OCI-LY1 (cell line): ENCODE data around the gene IFNA16.
"Not testable (repeated sequence)": the region's sequence is repeated elsewhere in the genome, so short reads cannot be mapped to it uniquely, and the experiment has no call there.

ENCODE experiments used
- H2AFZ ChIP-seq: fragments of 200-600 bp; sonication (generic), shearing (Covaris generic); 2 replicates; pipeline ENCODE4 v1.6.0; 2014; ENCODE audit warnings: antibody characterized with exemption, mild to moderate bottlenecking, low read length
- H3F3A ChIP-seq: fragments of 200-600 bp; sonication (generic), shearing (Covaris generic); 2 replicates; pipeline ENCODE4 v1.6.0; 2014; ENCODE audit warnings: mild to moderate bottlenecking, antibody characterized with exemption, low read length, moderate library complexity; ENCODE audit not compliant: insufficient read depth
- H3K27ac ChIP-seq: fragments of 200-600 bp; sonication (generic); 2 replicates; pipeline ENCODE4 v1.5.1; 2014; ENCODE audit warnings: low read length, mixed run types, mild to moderate bottlenecking, low read depth; ENCODE audit not compliant: poor library complexity, severe bottlenecking
- H3K27me3 ChIP-seq: fragments of 200-600 bp; sonication (generic); 2 replicates; pipeline ENCODE4 v1.6.0; 2014; ENCODE audit warnings: antibody characterized with exemption, mild to moderate bottlenecking, low read length, moderate library complexity; ENCODE audit not compliant: insufficient read depth
- H3K36me3 ChIP-seq: fragments of 200-600 bp; sonication (generic); 2 replicates; pipeline ENCODE4 v1.6.1; 2014; ENCODE audit warnings: mild to moderate bottlenecking, antibody characterized with exemption, low read length, moderate library complexity, mixed read lengths; ENCODE audit not compliant: insufficient read depth
- H3K4me1 ChIP-seq: fragments of 200-600 bp; sonication (generic); 2 replicates; pipeline ENCODE4 v1.5.1; 2014; ENCODE audit warnings: mild to moderate bottlenecking, low read length, moderate library complexity; ENCODE audit not compliant: insufficient read depth, severe bottlenecking
- H3K4me2 ChIP-seq: fragments of 200-600 bp; sonication (generic), shearing (Covaris generic); 2 replicates; pipeline ENCODE4 v1.6.1; 2014; ENCODE audit warnings: low read length
- H3K4me3 ChIP-seq: fragments of 200-600 bp; sonication (generic); 2 replicates; pipeline ENCODE4 v1.5.1; 2014; ENCODE audit warnings: low read length, low read depth, mild to moderate bottlenecking, mixed read lengths; ENCODE audit not compliant: poor library complexity, severe bottlenecking
- H3K79me2 ChIP-seq: fragments of 200-600 bp; shearing (Covaris generic); 2 replicates; pipeline ENCODE4 v1.6.1; 2016; ENCODE audit warnings: mixed run types, low read length, mixed read lengths; ENCODE audit not compliant: insufficient read depth
- H3K9ac ChIP-seq: fragments of 200-600 bp; sonication (generic), shearing (Covaris generic); 2 replicates; pipeline ENCODE4 v1.6.1; 2014; ENCODE audit warnings: mild to moderate bottlenecking, low read length, mixed read lengths
- H3K9me2 ChIP-seq: fragments of 200-600 bp; sonication (generic), shearing (Covaris generic); 2 replicates; pipeline ENCODE4 v1.6.1; 2014; ENCODE audit warnings: low read depth, mild to moderate bottlenecking, low read length, mixed read lengths
- H3K9me3 ChIP-seq: fragments of 200-600 bp; shearing (Covaris generic); 2 replicates; pipeline ENCODE4 v1.6.1; 2014; ENCODE audit warnings: low read length, mixed read lengths
- H4K20me1 ChIP-seq: fragments of 200-600 bp; sonication (generic), shearing (Covaris generic); 2 replicates; pipeline ENCODE4 v1.6.0; 2016; ENCODE audit warnings: mild to moderate bottlenecking, low read length; ENCODE audit not compliant: insufficient read depth
- EZH2 ChIP-seq: fragments of 200-600 bp; sonication (generic), shearing (Covaris generic); IDR thresholded peaks from 2 replicates; pipeline ENCODE4 v1.8.0; 2017; ENCODE audit warnings: borderline replicate concordance, mixed run types, mild to moderate bottlenecking, antibody characterized with exemption, low read length, moderate library complexity, mixed read lengths
- TF ChIP-seq, protein P1 (sequence below): fragments of 200-600 bp; sonication (generic), shearing (Covaris generic); IDR thresholded peaks from 2 replicates; pipeline ENCODE4 v1.5.1; 2017; ENCODE audit warnings: mild to moderate bottlenecking, antibody characterized with exemption, low read length, moderate library complexity, mixed read lengths

The IFNA16 gene

GRCh38 chr9:21213411-21214326 lies 3.4 kb downstream of the IFNA16 start:
- not testable (repeated sequence) for H4K20me1 ChIP-seq, H3K9me3 ChIP-seq, H2AFZ ChIP-seq, H3K4me1 ChIP-seq, H3K9ac ChIP-seq, H3F3A ChIP-seq, H3K4me2 ChIP-seq, H3K79me2 ChIP-seq, H3K9me2 ChIP-seq, H3K4me3 ChIP-seq, H3K36me3 ChIP-seq, H3K27me3 ChIP-seq, H3K27ac ChIP-seq
- TF ChIP-seq, protein P1, sequence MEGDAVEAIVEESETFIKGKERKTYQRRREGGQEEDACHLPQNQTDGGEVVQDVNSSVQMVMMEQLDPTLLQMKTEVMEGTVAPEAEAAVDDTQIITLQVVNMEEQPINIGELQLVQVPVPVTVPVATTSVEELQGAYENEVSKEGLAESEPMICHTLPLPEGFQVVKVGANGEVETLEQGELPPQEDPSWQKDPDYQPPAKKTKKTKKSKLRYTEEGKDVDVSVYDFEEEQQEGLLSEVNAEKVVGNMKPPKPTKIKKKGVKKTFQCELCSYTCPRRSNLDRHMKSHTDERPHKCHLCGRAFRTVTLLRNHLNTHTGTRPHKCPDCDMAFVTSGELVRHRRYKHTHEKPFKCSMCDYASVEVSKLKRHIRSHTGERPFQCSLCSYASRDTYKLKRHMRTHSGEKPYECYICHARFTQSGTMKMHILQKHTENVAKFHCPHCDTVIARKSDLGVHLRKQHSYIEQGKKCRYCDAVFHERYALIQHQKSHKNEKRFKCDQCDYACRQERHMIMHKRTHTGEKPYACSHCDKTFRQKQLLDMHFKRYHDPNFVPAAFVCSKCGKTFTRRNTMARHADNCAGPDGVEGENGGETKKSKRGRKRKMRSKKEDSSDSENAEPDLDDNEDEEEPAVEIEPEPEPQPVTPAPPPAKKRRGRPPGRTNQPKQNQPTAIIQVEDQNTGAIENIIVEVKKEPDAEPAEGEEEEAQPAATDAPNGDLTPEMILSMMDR = peak; percentile 60

- H3K79me2 ChIP-seq, H3K27ac ChIP-seq, H2AFZ ChIP-seq, H3K9ac ChIP-seq, H4K20me1 ChIP-seq, H3K4me2 ChIP-seq, H3K4me1 ChIP-seq, H3K36me3 ChIP-seq, H3K9me3 ChIP-seq, H3F3A ChIP-seq, H3K4me3 ChIP-seq, H3K27me3 ChIP-seq, H3K9me2 ChIP-seq: not testable (repeated sequence)
These were observed 5.0 kb downstream of the IFNA16 start for GRCh38 chr9:21212160-21212559.

DNA sequence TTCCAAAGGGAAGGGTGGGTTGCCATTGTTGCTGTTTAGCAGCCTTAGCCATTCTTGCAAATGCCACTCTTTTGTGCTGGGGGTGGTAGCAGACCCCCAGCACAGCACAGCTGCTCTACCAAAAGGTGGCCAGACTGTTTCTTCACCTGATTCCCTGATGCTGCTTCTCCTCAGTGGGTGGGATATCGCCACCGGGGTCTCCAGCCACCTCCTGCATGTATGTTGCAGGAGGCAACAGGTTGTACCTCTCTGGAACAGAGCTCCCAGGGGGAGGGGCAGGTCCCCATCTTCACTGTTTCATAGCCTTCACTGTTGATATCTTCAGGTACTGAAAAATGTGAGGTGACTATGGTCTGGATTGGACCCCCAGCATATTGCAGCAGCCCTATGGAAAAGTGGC lies 6.3 kb downstream of the IFNA16 start:
- H3F3A ChIP-seq, H3K4me2 ChIP-seq, H3K79me2 ChIP-seq, H3K4me1 ChIP-seq, H3K36me3 ChIP-seq, H4K20me1 ChIP-seq, H3K9me2 ChIP-seq, H3K9me3 ChIP-seq, H3K9ac ChIP-seq, H2AFZ ChIP-seq, H3K27ac ChIP-seq, H3K4me3 ChIP-seq, H3K27me3 ChIP-seq: not testable (repeated sequence)

GRCh38 chr9:21210311-21210710 lies 6.8 kb downstream of the IFNA16 start:
- no peaks in the 10 kb centered on the region for H4K20me1 ChIP-seq
- no peak overlapping the region for H2AFZ ChIP-seq
- H3K9ac ChIP-seq = no peak overlapping the region
- H3K4me3 ChIP-seq = no peak overlapping the region
- H3F3A ChIP-seq = no peaks in the 10 kb centered on the region
- H3K36me3 ChIP-seq = no peaks in the 10 kb centered on the region
- TF ChIP-seq, protein P1 = no peak
- TF ChIP-seq EZH2 = no peak
- no peak overlapping the region for H3K27ac ChIP-seq
- H3K4me2 ChIP-seq = no peak overlapping the region
- H3K9me3 ChIP-seq = no peaks in the 10 kb centered on the region
- H3K4me1 ChIP-seq = no peaks in the 10 kb centered on the region
- H3K27me3 ChIP-seq = no peaks in the 10 kb centered on the region
- no peaks in the 10 kb centered on the region for H3K79me2 ChIP-seq
- no peaks in the 10 kb centered on the region for H3K9me2 ChIP-seq

DNA sequence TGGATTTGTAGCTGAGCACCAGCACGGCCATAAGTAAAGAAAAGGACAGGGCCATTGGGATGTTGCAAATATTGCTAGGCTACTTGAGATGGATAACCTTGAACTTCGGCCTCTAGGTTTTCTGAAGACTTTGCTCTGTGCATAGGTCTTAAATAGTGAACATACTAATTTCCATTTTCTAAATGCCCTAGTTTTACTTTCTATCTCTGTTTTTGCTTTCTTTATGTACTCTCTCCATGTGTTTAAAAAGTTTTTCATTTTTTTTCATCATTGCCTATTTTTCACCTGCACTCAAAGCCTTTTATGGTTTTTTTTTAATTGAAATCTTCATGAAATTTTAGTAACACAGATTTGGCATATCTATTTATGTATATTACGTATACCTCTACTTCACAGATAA lies 10.1 kb downstream of the IFNA16 start, which contains the start of gene IFNA10:
Gene IFNA10 (minus strand): TSS at position 101 of the 400 bp plus-strand sequence. CDS start 46 bp downstream, at position 55.
- H3K36me3 ChIP-seq, H3K27ac ChIP-seq, H3F3A ChIP-seq, H3K9me2 ChIP-seq, H4K20me1 ChIP-seq, H3K9ac ChIP-seq, H3K4me3 ChIP-seq, H3K4me2 ChIP-seq, H3K4me1 ChIP-seq, H2AFZ ChIP-seq, H3K79me2 ChIP-seq, H3K9me3 ChIP-seq, H3K27me3 ChIP-seq: not testable (repeated sequence)
